ENCODE measurements around the gene OR2C1. TPM values are rescaled to one million over a fixed set of nuclear protein-coding genes. Genes with fewer than 3 reads are reported as not detected.

The OR2C1 gene
- total RNA-seq (2014; rRNA removed; shearing (Covaris generic)): not detected in 2 replicates
- polyA plus RNA-seq (2014; cell fraction: nucleus; rRNA removed): not detected in 2 replicates

GRCh38 chr16:3355589-3355988, at the start of gene OR2C1:
OR2C1 (plus strand) TSS chr16:3355889; CDS start chr16:3355941, 52 bp downstream.
- DNase-seq (ENCODE audit: extremely low read depth, low read depth): no peak

- DNase-seq (ENCODE audit: extremely low read depth, low read depth): no peak
Measured at GRCh38 chr16:3306078-3306477, 49.6 kb upstream of the OR2C1 start.

- no peak for DNase-seq (ENCODE audit: extremely low read depth, low read depth)
Measured at GRCh38 chr16:3311496-3311895, 44.2 kb upstream of the OR2C1 start.

DNA sequence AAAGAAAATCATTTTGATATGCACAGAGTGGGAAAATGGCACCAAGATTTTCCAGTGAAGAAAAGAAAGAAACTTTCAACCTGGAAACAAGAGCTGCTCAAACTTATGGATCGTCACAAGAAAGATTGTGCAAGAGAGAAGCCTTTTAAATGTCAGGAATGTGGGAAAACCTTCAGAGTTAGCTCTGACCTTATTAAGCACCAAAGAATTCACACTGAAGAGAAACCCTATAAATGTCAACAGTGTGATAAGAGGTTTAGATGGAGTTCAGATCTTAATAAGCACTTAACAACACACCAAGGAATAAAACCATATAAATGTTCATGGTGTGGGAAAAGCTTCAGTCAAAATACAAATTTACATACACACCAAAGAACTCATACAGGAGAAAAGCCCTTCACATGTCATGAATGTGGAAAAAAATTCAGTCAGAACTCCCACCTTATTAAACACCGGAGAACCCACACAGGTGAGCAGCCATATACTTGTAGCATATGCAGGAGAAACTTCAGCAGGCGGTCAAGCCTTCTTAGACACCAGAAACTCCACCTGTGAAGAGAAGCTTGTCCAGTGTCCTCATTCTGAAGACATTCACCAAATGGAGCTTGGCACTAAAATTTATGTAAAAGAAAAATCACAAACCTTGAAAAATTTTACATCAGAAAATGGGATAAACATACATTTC, 38.2 kb upstream of the OR2C1 start:
- peak; percentile 4 for DNase-seq (ENCODE audit: extremely low read depth, low read depth)

GRCh38 chr16:3321816-3322215, 33.9 kb upstream of the OR2C1 start:
- peak; percentile 14 for DNase-seq (ENCODE audit: extremely low read depth, low read depth)

GRCh38 chr16:3327514-3327913, 28.2 kb upstream of the OR2C1 start:
- DNase-seq (ENCODE audit: extremely low read depth, low read depth): no peak

- DNase-seq (ENCODE audit: extremely low read depth, low read depth): no peak
Measured at GRCh38 chr16:3328104-3328503, 27.6 kb upstream of the OR2C1 start.

DNA sequence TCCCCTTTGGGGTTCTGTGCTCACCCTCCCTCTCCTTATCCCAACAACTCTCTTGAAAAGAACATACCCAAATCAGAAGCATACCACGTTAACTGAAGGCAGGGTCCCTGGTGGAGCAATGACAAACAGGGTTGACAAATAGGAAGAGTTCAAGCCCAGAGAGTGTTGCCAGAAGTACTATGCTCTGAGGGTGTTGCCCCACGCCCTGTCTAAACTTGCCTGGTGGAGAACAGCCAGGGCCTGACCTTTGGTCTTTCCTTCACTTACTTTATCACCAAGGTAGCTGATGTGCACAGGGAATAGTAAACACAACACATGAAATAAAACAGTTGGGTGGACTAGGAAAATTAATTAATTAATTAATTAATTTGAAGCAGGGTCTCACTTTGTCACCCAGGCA, 27.0 kb upstream of the OR2C1 start:
- DNase-seq (ENCODE audit: extremely low read depth, low read depth): no peak

- no peak for DNase-seq (ENCODE audit: extremely low read depth, low read depth)
Measured at GRCh38 chr16:3346041-3346440, 9.6 kb upstream of the OR2C1 start.

- DNase-seq (ENCODE audit: extremely low read depth, low read depth): no peak
Measured at GRCh38 chr16:3347586-3347985, 8.1 kb upstream of the OR2C1 start.

GRCh38 chr16:3348547-3349167, 7.0 kb upstream of the OR2C1 start:
- DNase-seq (ENCODE audit: extremely low read depth, low read depth): no peak

- no peak for DNase-seq (ENCODE audit: extremely low read depth, low read depth)
Measured at GRCh38 chr16:3349175-3349574, 6.5 kb upstream of the OR2C1 start.

DNA sequence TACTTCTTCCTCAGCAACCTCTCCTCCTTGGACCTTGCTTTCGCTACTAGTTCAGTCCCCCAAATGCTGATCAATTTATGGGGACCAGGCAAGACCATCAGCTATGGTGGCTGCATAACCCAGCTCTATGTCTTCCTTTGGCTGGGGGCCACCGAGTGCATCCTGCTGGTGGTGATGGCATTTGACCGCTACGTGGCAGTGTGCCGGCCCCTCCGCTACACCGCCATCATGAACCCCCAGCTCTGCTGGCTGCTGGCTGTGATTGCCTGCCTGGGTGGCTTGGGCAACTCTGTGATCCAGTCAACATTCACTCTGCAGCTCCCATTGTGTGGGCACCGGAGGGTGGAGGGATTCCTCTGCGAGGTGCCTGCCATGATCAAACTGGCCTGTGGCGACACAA, 429 bp downstream of the OR2C1 start:
- no peak for DNase-seq (ENCODE audit: extremely low read depth, low read depth)

DNA sequence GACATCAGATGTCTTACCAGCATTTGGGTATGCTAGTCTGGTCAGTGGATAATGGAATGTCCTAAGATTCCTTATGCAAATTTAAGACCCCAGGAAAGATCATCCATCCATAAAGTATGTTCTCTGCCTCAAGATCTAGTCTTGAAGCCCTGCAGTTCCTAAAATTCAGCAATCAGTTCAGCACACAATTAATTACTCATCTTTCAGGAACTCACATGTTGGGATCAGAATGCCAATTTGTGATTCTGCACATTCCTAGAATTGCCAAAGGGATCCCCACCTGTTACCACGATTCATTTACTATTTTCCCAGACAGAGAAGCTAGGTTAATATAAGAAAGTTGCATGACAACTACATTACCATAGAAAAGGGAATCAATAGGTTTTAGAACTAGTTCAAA, 3.2 kb downstream of the OR2C1 start:
- no peak for DNase-seq (ENCODE audit: extremely low read depth, low read depth)

DNA sequence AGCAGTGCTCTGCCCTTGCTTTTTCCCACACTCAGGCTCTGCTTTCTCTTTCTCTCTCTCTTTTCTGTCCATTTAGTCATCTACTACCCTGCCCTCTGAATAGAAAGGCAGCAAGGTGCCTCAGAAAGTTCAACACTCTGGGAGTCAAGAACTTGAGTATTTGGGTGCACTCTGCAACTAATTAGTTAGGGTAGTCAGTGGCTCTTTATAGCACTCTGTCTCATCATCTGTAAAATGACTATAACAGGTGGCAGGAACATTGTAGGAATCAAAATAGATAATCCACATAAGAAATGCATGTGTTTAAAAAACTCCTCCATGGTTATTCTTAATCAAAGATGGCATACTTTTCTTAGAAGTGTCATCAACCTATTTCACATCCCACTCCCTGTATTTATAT, 7.2 kb downstream of the OR2C1 start:
- DNase-seq (ENCODE audit: extremely low read depth, low read depth): no peak

DNA sequence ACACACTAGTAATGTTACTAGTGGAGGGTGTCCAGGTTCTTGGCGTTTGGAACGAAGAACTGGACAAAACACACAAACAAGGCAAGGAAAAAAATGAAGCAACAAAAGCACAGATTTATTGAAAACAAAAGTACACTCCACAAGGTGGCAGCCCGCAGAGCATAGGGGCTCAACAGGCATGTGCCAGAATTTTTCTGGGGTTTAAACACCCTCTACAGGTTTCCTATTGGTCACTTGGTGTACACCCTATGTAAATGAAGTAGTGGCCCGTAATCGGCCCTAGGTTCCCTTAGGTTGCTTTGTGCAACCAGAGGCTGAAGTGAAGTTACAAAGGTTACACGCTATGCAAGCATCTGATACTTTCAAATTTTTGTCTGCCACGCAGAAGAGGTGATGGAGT, 8.1 kb downstream of the OR2C1 start:
- no peak for DNase-seq (ENCODE audit: extremely low read depth, low read depth)

- peak; percentile 98 for DNase-seq (ENCODE audit: extremely low read depth, low read depth)
Measured at GRCh38 chr16:3364774-3365427, 9.2 kb downstream of the OR2C1 start.

GRCh38 chr16:3369073-3369472, 13.4 kb downstream of the OR2C1 start:
- no peak for DNase-seq (ENCODE audit: extremely low read depth, low read depth)

DNA sequence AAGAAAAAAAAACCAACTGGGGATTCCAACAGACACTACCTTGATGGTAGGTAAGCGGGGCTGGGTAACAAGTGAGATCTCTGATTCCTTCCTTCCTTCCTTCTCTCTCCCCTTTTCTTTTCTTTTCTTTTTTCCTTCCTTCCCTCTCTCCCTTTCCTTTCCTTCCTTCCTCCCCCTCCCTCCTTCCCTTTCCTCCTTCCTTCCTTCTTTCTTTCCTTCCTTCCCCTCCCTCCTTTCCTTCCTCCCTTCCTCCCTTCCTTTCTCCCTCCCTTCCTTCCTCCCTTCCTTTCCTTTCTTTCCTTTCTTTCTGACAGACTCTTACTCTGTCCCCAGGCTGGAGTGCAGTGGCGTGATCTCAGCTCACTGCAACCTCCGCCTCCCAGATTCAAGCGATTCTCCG, 20.0 kb downstream of the OR2C1 start:
- DNase-seq (ENCODE audit: extremely low read depth, low read depth): no peak

- DNase-seq (ENCODE audit: extremely low read depth, low read depth): no peak
Measured at GRCh38 chr16:3377917-3378316, 22.2 kb downstream of the OR2C1 start.

DNA sequence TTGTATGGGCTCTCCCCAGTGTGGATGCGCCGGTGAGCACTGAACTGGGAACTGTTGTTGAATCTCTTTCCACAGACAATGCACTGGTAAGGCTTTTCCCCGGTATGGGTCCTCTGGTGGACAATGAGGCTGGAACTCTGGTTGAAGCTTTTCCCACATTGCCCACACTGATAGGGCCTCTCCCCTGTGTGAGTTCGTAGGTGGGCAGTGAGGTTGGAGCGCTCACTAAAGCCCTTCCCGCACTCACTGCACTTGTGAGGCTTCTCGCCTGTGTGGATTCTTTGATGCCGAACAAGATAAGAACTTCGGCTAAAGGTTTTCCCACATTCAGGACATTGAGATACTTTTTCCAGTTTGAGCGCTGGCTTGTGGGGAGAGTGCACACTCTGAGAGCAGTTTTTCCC, 27.4 kb downstream of the OR2C1 start:
- no peak for DNase-seq (ENCODE audit: extremely low read depth, low read depth)

GRCh38 chr16:3388325-3388724, 32.6 kb downstream of the OR2C1 start:
- DNase-seq (ENCODE audit: extremely low read depth, low read depth): no peak
